GM23338 (cell line): Measurements from ENCODE around the gene COQ10B.

Experiments
- CREB1 ChIP-seq: fragments of 250-450 bp; sonication (Bioruptor Pico); IDR thresholded peaks from 2 replicates; pipeline ENCODE4 v1.5.0; 2020; ENCODE audit warnings: low read depth, mild to moderate bottlenecking, moderate library complexity
- CTCF ChIP-seq, 2 experiments: fragments of 200-600 bp in 1 of 2; sonication (generic) in 1 of 2; conservative IDR thresholded peaks; 2 replicates each; pipeline versions ENCODE4 v1.5.1 to v1.6.1; 2016 to 2017; ENCODE audit warnings: antibody characterized with exemption in 2 of 2, low read depth in 2 of 2, mild to moderate bottlenecking in 2 of 2, moderate library complexity in 1 of 2
- ETS1 ChIP-seq: IDR thresholded peaks from 2 replicates; pipeline ENCODE4 v1.6.1; 2016; ENCODE audit warnings: antibody characterized with exemption
- EZH2 ChIP-seq: fragments of 200-600 bp; sonication (generic); IDR thresholded peaks from one replicate; pipeline ENCODE4 v1.8.0; 2017; ENCODE audit warnings: antibody characterized with exemption, mild to moderate bottlenecking, low read depth; ENCODE audit not compliant: unreplicated experiment
- EZH2phosphoT487 ChIP-seq: fragments of 200-600 bp; sonication (generic); IDR thresholded peaks from one replicate; pipeline ENCODE4 v1.8.1; 2018; ENCODE audit warnings: antibody characterized with exemption; ENCODE audit not compliant: unreplicated experiment
- JUNB ChIP-seq: IDR thresholded peaks from one replicate; pipeline ENCODE4 v1.6.1; 2016; ENCODE audit warnings: antibody characterized with exemption; ENCODE audit not compliant: unreplicated experiment
- POLR2AphosphoS5 ChIP-seq: IDR thresholded peaks from 2 replicates; pipeline ENCODE4 v1.6.1; 2016; ENCODE audit warnings: antibody characterized with exemption, low read depth
- REST ChIP-seq: IDR thresholded peaks from one replicate; pipeline ENCODE4 v1.6.1; 2018; ENCODE audit warnings: antibody characterized with exemption; ENCODE audit not compliant: unreplicated experiment

GRCh38 chr2:197486175-197486574 is 32.8 kb downstream of the COQ10B start:
- TF ChIP-seq CTCF (conservative IDR thresholded peaks at IDR 0.05; ENCODE audit: low read depth in 2 of 2) = no peak
- no peak; the same call in 1 of the 2 replicates for TF ChIP-seq POLR2AphosphoS5
- no peak for TF ChIP-seq EZH2
- TF ChIP-seq CREB1 (CRISPR knock-in tag) = no peak
- no peak for TF ChIP-seq JUNB
- no peak for TF ChIP-seq REST
- TF ChIP-seq EZH2phosphoT487 = no peak
- no peak for TF ChIP-seq ETS1
